GM21447 (cell line): ENCODE data around the gene ABHD12.

Experiments
- ATAC-seq: cut with Tn5 transposase; IDR thresholded peaks from one replicate; pipeline ENCODE4 v1.9.1; 2021; ENCODE audit not compliant: unreplicated experiment

ABHD12 gene

GRCh38 chr20:25291432-25292133 is 99.1 kb downstream of the ABHD12 start:
- ATAC-seq = no peak

GRCh38 chr20:25290646-25291431 is 99.8 kb downstream of the ABHD12 start:
- ATAC-seq = no peak

- ATAC-seq = no peak
These were observed 100.6 kb downstream of the ABHD12 start for GRCh38 chr20:25289886-25290597.

GRCh38 chr20:25288291-25289181 is 102.1 kb downstream of the ABHD12 start:
- ATAC-seq = peak; percentile 99

- no peak for ATAC-seq
These were observed 102.9 kb downstream of the ABHD12 start for GRCh38 chr20:25287631-25288290.

GRCh38 chr20:25286917-25287316 is 103.7 kb downstream of the ABHD12 start:
- ATAC-seq = no peak

GRCh38 chr20:25285856-25286798 is 104.5 kb downstream of the ABHD12 start:
- no peak for ATAC-seq

- no peak for ATAC-seq
These were observed 105.5 kb downstream of the ABHD12 start for GRCh38 chr20:25285091-25285647.

GRCh38 chr20:25284131-25284601 is 106.5 kb downstream of the ABHD12 start:
- no peak for ATAC-seq

- ATAC-seq = no peak
These were observed 107.2 kb downstream of the ABHD12 start for GRCh38 chr20:25283221-25283951.

GRCh38 chr20:25282796-25283195 is 107.8 kb downstream of the ABHD12 start:
- no peak for ATAC-seq

- no peak for ATAC-seq
These were observed 108.4 kb downstream of the ABHD12 start for GRCh38 chr20:25282034-25282781.

GRCh38 chr20:25281541-25281991 is 109.1 kb downstream of the ABHD12 start:
- peak; percentile 75 for ATAC-seq

- no peak for ATAC-seq
These were observed 109.8 kb downstream of the ABHD12 start for GRCh38 chr20:25280574-25281535.

- no peak for ATAC-seq
These were observed 110.5 kb downstream of the ABHD12 start for GRCh38 chr20:25280051-25280573.

- no peak for ATAC-seq
These were observed 111.2 kb downstream of the ABHD12 start for GRCh38 chr20:25279403-25279802.
